ENCODE measurements around the gene C1orf116. TPM values are rescaled to one million over a fixed set of nuclear protein-coding genes. Genes with fewer than 3 reads are reported as not detected.
A peak's percentile ranks its signal among the peaks of the same experiment; 100 is the strongest.

The C1orf116 gene
- total RNA-seq, 6 donors from 2014 or later: 92.5 to 222 (median 193) TPM

DNA sequence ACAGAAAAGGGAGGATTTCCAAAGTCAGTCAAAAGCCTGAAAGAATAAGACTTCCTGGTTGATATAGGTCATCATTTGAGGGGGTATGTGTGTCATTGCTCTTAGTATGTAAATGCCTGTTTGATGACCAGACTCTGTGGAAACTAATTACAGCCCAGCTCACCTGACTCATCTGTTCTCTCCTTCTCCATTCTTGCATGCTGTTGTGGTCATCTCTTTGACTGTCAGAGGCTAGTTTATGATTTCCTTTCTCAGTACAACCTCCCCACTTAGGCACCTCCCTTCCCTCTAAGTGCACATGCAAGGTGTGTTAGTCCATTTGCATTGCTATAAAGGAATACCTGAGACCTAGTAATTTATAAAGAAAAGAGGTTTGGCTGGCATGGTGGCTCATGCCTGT, 2.4 kb upstream of the C1orf116 start:
- DNase-seq: no peak
- Histone ChIP-seq H3K9me3 (no peaks in the 10 kb centered on the region), H3K4me3 (no peak overlapping the region), H3K36me3 (no peaks in the 10 kb centered on the region), H3K27me3 (no peaks in the 10 kb centered on the region), H3K4me1 (peaks cover 0 to 4% (median 2%) of the 10 kb centered on the region in 4 donors), H3K27ac (no peak overlapping the region)
- TF ChIP-seq POLR2A (IDR thresholded peaks at IDR 0.05) (no peak), POLR2AphosphoS5 (IDR thresholded peaks at IDR 0.05) (no peak), EP300 (IDR thresholded peaks at IDR 0.05) (no peak)
- TF ChIP-seq, protein P1, sequence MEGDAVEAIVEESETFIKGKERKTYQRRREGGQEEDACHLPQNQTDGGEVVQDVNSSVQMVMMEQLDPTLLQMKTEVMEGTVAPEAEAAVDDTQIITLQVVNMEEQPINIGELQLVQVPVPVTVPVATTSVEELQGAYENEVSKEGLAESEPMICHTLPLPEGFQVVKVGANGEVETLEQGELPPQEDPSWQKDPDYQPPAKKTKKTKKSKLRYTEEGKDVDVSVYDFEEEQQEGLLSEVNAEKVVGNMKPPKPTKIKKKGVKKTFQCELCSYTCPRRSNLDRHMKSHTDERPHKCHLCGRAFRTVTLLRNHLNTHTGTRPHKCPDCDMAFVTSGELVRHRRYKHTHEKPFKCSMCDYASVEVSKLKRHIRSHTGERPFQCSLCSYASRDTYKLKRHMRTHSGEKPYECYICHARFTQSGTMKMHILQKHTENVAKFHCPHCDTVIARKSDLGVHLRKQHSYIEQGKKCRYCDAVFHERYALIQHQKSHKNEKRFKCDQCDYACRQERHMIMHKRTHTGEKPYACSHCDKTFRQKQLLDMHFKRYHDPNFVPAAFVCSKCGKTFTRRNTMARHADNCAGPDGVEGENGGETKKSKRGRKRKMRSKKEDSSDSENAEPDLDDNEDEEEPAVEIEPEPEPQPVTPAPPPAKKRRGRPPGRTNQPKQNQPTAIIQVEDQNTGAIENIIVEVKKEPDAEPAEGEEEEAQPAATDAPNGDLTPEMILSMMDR (IDR thresholded peaks at IDR 0.05): no peak
- ATAC-seq (ENCODE audit: low FRiP score in 2 of 2): no peak

- Histone ChIP-seq H3K4me1 (peaks cover 0 to 4% (median 0%) of the 10 kb centered on the region in 4 donors), H3K9me3 (no peaks in the 10 kb centered on the region), H3K4me3 (no peak overlapping the region), H3K27me3 (no peaks in the 10 kb centered on the region), H3K27ac (no peak overlapping the region), H3K36me3 (no peaks in the 10 kb centered on the region)
- DNase-seq (no peak), ATAC-seq (ENCODE audit: low FRiP score in 2 of 2) (no peak)
- TF ChIP-seq, protein P1 (IDR thresholded peaks at IDR 0.05): no peak
- TF ChIP-seq POLR2AphosphoS5 (IDR thresholded peaks at IDR 0.05) (no peak), EP300 (IDR thresholded peaks at IDR 0.05) (no peak), POLR2A (IDR thresholded peaks at IDR 0.05) (no peak)
- WGBS, 2 donors: 73% methylated on average over 1 of the region's 1 CpG
Observed at GRCh38 chr1:207034208-207034607, 1.7 kb upstream of the C1orf116 start.

GRCh38 chr1:207033302-207033701, 746 bp upstream of the C1orf116 start:
- H3K4me3 ChIP-seq: peak overlapping the region in 1 of 4 donors; percentile 52
- peak overlapping the region in 3 of 4 donors; percentile 51 to 90 (median 70) for H3K27ac ChIP-seq

DNA sequence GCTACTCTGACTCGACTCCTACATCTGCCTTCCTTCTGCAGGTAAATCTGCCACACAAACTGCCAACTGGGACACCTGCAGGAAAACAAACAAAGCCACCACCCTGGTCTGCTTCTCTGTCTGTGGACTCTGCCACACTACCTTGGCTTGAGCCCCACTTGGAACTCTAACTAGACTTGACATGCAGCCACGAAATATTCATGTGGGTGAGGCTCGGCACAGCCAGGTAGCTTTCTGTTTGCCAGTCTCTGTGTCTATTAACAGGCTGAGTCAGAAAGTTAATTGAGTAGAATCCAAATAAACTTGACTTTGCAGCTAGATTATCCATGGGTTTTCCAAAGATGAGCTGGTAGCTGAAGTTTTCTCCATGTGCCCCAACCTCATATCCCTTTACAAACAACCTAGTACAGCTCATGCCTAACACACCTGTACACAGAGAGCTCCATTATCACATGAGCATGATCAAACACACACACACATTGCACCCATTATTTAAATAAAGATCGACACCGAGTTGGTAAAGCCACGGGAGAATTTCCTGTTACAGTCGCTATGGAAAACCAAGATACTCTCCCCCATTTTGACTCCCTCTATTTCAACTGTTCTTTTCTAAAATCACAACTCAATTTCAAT, 808 bp downstream of the C1orf116 start:
- peak overlapping the region; percentile 82 to 90 (median 83) for H3K27ac ChIP-seq

More at GRCh38 chr1:207033302-207033701, 746 bp upstream of the C1orf116 start:
- Histone ChIP-seq H3K9me3 (no peaks in the 10 kb centered on the region), H3K36me3 (no peaks in the 10 kb centered on the region), H3K27me3 (no peaks in the 10 kb centered on the region), H3K4me1 (peaks cover 0 to 4% (median 0%) of the 10 kb centered on the region in 4 donors)
- DNase-seq (no peak), ATAC-seq (ENCODE audit: low FRiP score in 2 of 2) (no peak)
- TF ChIP-seq POLR2AphosphoS5 (IDR thresholded peaks at IDR 0.05): no peak
- TF ChIP-seq, protein P1 (IDR thresholded peaks at IDR 0.05): no peak
- no peak for TF ChIP-seq POLR2A (IDR thresholded peaks at IDR 0.05)
- TF ChIP-seq EP300 (IDR thresholded peaks at IDR 0.05): no peak
- 50 to 57% methylated on average over 2 of the region's 2 CpGs for WGBS, 2 donors

More for the DNA sequence above, 808 bp downstream of the C1orf116 start:
- Histone ChIP-seq H3K4me3 (peak overlapping the region; percentile 18 to 52 (median 45)), H3K9me3 (no peaks in the 10 kb centered on the region), H3K36me3 (no peaks in the 10 kb centered on the region), H3K27me3 (no peaks in the 10 kb centered on the region), H3K4me1 (peaks cover 0 to 5% (median 3%) of the 10 kb centered on the region in 4 donors)
- DNase-seq (no peak), ATAC-seq (ENCODE audit: low FRiP score in 2 of 2) (peak in 1 of 2 donors; percentile 44)
- 61 to 74% methylated on average over 5 to 7 of the region's 7 CpGs for WGBS, 2 donors
- TF ChIP-seq, protein P1 (IDR thresholded peaks at IDR 0.05): no peak
- TF ChIP-seq POLR2AphosphoS5 (IDR thresholded peaks at IDR 0.05): no peak
- peak in 1 of 4 donors; percentile 37 for TF ChIP-seq POLR2A (IDR thresholded peaks at IDR 0.05)
